GM04503 (cell line): ENCODE data around the gene PC.

Experiments used
- DNase-seq: peaks from one replicate; pipeline ENCODE4 v3.0.0-alpha.2; 2012; ENCODE audit warnings: low read depth

PC gene

GRCh38 chr11:66882561-66883015 lies 75.6 kb downstream of the PC start:
- DNase-seq = no peak

GRCh38 chr11:66881927-66882452 lies 76.2 kb downstream of the PC start:
- DNase-seq = no peak

GRCh38 chr11:66881451-66881835 lies 76.7 kb downstream of the PC start:
- DNase-seq = no peak

GRCh38 chr11:66880496-66881450 lies 77.4 kb downstream of the PC start:
- DNase-seq = no peak

- DNase-seq = no peak
Measured at GRCh38 chr11:66879999-66880398, 78.2 kb downstream of the PC start.

GRCh38 chr11:66879583-66879982 lies 78.6 kb downstream of the PC start:
- DNase-seq = no peak

GRCh38 chr11:66879000-66879399 lies 79.2 kb downstream of the PC start:
- DNase-seq = no peak

- DNase-seq = no peak
Measured at GRCh38 chr11:66878474-66878873, 79.7 kb downstream of the PC start.

- DNase-seq = no peak
Measured at GRCh38 chr11:66877588-66878385, 80.4 kb downstream of the PC start.

GRCh38 chr11:66875378-66875777 lies 82.8 kb downstream of the PC start:
- DNase-seq = no peak

GRCh38 chr11:66874232-66874631 lies 84.0 kb downstream of the PC start:
- DNase-seq = no peak

GRCh38 chr11:66871521-66871901 lies 86.7 kb downstream of the PC start:
- DNase-seq = no peak

GRCh38 chr11:66870616-66871520 lies 87.3 kb downstream of the PC start:
- no peak for DNase-seq

GRCh38 chr11:66870131-66870530 lies 88.1 kb downstream of the PC start:
- DNase-seq = no peak

GRCh38 chr11:66869567-66869870 lies 88.7 kb downstream of the PC start:
- DNase-seq = no peak

- DNase-seq = no peak
Measured at GRCh38 chr11:66868726-66869566, 89.2 kb downstream of the PC start.

- no peak for DNase-seq
Measured at GRCh38 chr11:66868082-66868725, 90.0 kb downstream of the PC start.

- no peak for DNase-seq
Measured at GRCh38 chr11:66867425-66868040, 90.7 kb downstream of the PC start.

GRCh38 chr11:66866511-66866986 lies 91.6 kb downstream of the PC start:
- DNase-seq = no peak

- DNase-seq = no peak
Measured at GRCh38 chr11:66866007-66866406, 92.2 kb downstream of the PC start.
